GM12874 (cell line): Measurements from ENCODE around the gene PIP5K1C.

Source experiments
- TF ChIP-seq, protein P1 (sequence below): IDR thresholded peaks from 2 replicates; pipeline ENCODE4 v1.5.1; 2011; ENCODE audit warnings: low read depth, mild to moderate bottlenecking, control low read depth, low read length, moderate library complexity; ENCODE audit not compliant: insufficient read depth

The PIP5K1C gene, protein sequence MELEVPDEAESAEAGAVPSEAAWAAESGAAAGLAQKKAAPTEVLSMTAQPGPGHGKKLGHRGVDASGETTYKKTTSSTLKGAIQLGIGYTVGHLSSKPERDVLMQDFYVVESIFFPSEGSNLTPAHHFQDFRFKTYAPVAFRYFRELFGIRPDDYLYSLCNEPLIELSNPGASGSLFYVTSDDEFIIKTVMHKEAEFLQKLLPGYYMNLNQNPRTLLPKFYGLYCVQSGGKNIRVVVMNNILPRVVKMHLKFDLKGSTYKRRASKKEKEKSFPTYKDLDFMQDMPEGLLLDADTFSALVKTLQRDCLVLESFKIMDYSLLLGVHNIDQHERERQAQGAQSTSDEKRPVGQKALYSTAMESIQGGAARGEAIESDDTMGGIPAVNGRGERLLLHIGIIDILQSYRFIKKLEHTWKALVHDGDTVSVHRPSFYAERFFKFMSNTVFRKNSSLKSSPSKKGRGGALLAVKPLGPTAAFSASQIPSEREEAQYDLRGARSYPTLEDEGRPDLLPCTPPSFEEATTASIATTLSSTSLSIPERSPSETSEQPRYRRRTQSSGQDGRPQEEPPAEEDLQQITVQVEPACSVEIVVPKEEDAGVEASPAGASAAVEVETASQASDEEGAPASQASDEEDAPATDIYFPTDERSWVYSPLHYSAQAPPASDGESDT

DNA sequence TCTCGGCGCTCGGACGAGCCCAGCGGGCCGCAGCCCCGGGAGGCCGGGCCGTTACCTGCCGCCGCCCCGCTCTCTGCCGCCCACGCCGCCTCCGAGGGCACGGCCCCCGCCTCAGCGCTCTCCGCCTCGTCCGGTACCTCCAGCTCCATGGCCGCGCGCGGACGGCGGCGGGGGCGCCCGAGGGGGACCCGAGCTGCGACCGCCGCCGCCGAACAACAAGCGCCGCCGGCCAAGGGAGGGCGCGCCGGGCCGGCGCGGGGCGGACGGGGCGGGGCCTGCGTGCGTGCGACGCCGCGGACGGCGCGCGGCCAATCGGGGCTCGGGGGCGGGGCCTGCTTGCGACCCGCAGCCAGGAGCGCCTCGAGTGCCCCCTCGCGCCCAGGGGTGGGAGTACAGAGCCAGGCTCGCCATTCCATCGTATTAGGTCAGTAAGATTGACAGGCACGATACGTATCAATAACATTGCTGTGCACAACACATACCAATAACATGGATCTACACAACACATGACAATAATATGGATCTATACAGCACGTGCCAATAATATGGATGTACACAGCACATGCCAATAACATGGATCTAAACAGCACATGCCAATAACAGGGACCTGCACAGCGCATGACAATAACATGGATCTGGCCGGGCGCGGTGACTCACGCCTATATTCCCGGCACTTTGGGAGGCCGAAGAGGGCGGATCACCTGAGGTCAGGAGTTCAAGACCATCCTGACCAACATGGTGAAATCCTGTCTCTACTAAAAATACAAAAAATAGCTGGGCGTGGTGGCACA lies at the start of gene PIP5K1C:
PIP5K1C (minus strand) TSS at position 227 of the 791 bp plus-strand sequence; CDS start at position 149, 78 bp downstream.
- TF ChIP-seq, protein P1, sequence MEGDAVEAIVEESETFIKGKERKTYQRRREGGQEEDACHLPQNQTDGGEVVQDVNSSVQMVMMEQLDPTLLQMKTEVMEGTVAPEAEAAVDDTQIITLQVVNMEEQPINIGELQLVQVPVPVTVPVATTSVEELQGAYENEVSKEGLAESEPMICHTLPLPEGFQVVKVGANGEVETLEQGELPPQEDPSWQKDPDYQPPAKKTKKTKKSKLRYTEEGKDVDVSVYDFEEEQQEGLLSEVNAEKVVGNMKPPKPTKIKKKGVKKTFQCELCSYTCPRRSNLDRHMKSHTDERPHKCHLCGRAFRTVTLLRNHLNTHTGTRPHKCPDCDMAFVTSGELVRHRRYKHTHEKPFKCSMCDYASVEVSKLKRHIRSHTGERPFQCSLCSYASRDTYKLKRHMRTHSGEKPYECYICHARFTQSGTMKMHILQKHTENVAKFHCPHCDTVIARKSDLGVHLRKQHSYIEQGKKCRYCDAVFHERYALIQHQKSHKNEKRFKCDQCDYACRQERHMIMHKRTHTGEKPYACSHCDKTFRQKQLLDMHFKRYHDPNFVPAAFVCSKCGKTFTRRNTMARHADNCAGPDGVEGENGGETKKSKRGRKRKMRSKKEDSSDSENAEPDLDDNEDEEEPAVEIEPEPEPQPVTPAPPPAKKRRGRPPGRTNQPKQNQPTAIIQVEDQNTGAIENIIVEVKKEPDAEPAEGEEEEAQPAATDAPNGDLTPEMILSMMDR: peak; percentile 82

DNA sequence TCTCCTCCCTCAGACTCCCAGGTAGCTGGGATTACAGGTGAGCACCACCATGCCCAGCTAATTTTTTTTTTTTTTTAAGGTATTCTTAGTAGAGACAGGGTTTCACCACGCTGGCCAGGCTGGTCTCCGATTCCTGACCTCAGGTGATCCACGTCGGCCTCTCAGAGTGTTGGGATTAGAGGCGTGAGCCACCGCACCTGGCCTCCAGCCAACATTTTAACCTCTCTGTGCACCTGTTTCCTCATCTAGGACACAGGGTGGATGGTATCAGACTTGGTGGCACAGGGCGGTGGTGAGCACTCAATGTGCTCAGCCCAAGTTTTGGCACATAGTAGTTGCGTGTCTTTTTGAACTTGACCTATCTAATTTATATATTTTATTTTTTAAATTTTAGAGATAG lies 48.7 kb upstream of the PIP5K1C start:
- TF ChIP-seq, protein P1: no peak

DNA sequence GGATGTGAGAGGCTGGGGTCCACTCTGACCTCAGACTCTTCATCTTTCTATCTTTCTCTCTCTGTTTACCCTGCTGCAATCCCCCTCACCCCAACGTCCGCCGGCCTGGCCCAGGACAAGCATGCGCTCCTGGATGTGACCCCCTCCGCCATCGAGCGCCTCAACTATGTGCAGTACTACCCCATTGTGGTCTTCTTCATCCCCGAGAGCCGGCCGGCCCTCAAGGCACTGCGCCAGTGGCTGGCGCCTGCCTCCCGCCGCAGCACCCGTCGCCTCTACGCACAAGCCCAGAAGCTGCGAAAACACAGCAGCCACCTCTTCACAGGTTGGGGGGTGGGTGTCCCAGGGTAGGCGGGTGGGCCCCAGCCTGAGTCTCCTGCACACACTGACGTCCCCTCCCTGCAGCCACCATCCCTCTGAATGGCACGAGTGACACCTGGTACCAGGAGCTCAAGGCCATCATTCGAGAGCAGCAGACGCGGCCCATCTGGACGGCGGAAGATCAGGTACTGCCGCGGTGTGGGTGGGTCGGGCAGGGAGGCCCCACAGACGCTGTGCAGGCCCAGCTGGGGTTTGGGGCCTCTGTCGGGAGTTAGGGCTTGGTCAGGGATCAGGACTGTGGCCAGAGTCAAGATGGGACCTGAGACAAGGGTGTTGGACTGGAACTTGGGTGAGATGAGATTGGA lies 46.2 kb upstream of the PIP5K1C start:
- TF ChIP-seq, protein P1: no peak

DNA sequence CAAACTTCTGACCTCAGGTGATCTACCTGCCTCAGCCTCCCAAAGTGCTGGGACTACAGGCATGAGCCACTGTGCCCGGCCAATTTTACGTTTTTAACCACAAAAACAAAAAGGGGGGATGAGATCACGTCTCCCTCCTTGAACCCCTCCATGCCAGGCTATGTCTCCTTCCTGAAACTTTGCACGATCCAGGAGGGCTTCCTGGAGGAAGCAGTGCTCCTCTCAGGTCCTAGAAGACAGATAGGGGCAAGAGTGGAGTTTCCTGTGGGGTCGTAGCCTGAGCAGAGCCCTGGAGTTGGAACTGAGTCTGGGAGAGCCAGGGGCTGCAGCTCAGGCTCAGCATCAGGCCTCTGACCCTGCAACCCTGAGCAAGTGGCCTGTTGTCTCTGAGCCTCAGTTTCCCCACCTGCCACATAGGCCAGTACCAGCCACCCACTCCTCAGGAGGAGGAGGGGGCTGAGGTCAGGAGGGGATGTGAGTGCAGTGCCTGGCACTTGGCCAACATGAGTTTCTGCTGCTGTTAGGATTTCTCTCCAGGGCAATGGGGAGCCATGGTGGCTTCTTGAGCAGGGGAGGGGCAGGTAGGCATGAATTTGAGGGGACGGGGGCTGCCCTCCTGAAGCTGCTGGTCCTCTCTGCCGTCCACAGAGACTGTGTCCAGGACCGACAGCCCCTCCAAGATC lies 45.2 kb upstream of the PIP5K1C start:
- TF ChIP-seq, protein P1: no peak

DNA sequence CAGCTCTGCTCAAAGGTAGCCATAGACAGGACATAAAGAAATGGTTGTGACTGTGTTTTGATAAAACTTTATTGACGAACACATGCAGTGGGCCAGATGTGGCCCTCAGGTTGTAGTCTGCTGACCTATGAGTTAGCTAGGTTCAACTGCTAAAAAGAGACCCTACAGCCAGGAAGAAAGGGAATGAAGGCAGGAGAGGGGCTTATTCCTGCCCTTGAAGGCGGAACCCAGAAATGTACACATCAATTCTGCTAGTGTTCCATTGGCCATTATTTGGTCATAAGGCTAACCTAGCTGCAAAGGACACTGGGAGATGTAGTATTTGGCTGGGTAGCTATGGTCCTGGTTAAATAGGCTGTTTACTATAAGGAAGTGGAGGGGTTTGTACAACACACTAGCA lies 43.2 kb upstream of the PIP5K1C start:
- TF ChIP-seq, protein P1: no peak

DNA sequence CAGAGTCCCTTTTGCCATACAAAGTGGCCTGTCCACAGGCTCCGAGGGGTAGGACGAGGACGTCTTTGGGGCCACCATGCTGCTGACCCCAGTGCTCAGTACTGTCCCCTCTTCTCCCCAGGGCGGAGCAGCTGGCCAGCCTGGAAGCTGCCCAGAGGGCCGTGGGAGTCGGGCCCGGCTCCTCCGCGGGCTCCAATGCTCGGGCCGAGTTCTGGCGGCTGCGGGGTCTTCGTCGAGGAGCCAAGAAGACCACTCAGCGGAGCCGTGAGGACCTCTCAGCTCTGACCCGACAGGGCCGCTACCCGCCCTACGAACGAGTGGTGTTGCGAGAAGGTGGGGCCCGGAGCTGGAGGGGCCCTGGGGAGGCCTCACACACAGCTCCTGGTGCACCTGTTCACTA lies 40.2 kb upstream of the PIP5K1C start:
- TF ChIP-seq, protein P1: no peak
